OCI-LY3 (cell line): ENCODE results near the gene CUX1.
A peak's percentile ranks its signal among the peaks of the same experiment; 100 is the strongest.

Experiments
- H2AFZ ChIP-seq: fragments of 200-600, 300-600 bp; shearing (Covaris generic); 2 replicates; pipeline ENCODE4 v1.6.0; 2014; ENCODE audit warnings: antibody characterized with exemption, low read depth, low read length
- H3K27ac ChIP-seq: fragments of 200-600, 300-600 bp; sonication (generic); 2 replicates; pipeline ENCODE4 v1.5.1; 2014; ENCODE audit warnings: mild to moderate bottlenecking, low read length, moderate library complexity, mixed read lengths
- H3K27me3 ChIP-seq: fragments of 200-600, 300-600 bp; sonication (generic); 2 replicates; pipeline ENCODE4 v1.6.1; 2014; ENCODE audit warnings: low read depth, low read length, mixed read lengths
- H3K36me3 ChIP-seq: fragments of 200-600, 300-600 bp; sonication (generic); replicated peaks from 2 replicates; pipeline ENCODE3; 2014; ENCODE audit warnings: low read depth, low read length, mixed read lengths
- H3K4me1 ChIP-seq: fragments of 300-600, 200-600 bp; sonication (generic); 2 replicates; pipeline ENCODE4 v1.6.1; 2014; ENCODE audit warnings: low read length, mixed read lengths
- H3K4me2 ChIP-seq: fragments of 200-600, 300-600 bp; sonication (generic); 2 replicates; pipeline ENCODE4 v1.6.1; 2014; ENCODE audit warnings: low read length, mixed read lengths
- H3K4me3 ChIP-seq: fragments of 300-600, 200-600 bp; sonication (generic); 2 replicates; pipeline ENCODE4 v1.5.1; 2014; ENCODE audit warnings: antibody characterized with exemption, mild to moderate bottlenecking, low read length, moderate library complexity
- H3K79me2 ChIP-seq: fragments of 300-600, 200-600 bp; shearing (Covaris generic); 2 replicates; pipeline ENCODE4 v1.6.1; 2014; ENCODE audit warnings: mild to moderate bottlenecking, low read length, mixed read lengths
- H3K9ac ChIP-seq: fragments of 300-600, 200-600 bp; shearing (Covaris generic); 2 replicates; pipeline ENCODE4 v1.6.0; 2014; ENCODE audit warnings: mild to moderate bottlenecking, low read length, moderate library complexity
- H3K9me3 ChIP-seq: fragments of 200-600, 300-600 bp; shearing (Covaris generic); 2 replicates; pipeline ENCODE4 v1.6.1; 2014; ENCODE audit warnings: low read length, mixed read lengths; ENCODE audit not compliant: insufficient read depth
- H4K20me1 ChIP-seq: fragments of 200-600, 300-600 bp; sonication (generic); 2 replicates; pipeline ENCODE4 v1.6.1; 2016; ENCODE audit warnings: low read length, mixed read lengths; ENCODE audit not compliant: insufficient read depth
- EZH2phosphoT487 ChIP-seq: fragments of 200-600 bp; shearing (Covaris generic); IDR thresholded peaks from 2 replicates; pipeline ENCODE4 v1.6.1; 2018; ENCODE audit warnings: antibody characterized with exemption, mixed run types, low read depth
- TF ChIP-seq, protein P1 (sequence below): fragments of 200-600, 300-600 bp; sonication (generic); IDR thresholded peaks from 2 replicates; pipeline ENCODE4 v1.5.1; 2014; ENCODE audit warnings: antibody characterized with exemption, low read length, low read depth

Gene CUX1

GRCh38 chr7:102277901-102278300 lies 460.5 kb downstream of the CUX1 start:
- Histone ChIP-seq H3K27me3 (no peaks in the 10 kb centered on the region), H3K36me3 (no peaks in the 10 kb centered on the region), H3K4me3 (no peak overlapping the region), H3K4me2 (no peak overlapping the region), H3K4me1 (peaks cover 14% of the 10 kb centered on the region; the same call in 1 of the 2 replicates), H3K9ac (no peak overlapping the region), H3K79me2 (no peaks in the 10 kb centered on the region), H3K9me3 (no peaks in the 10 kb centered on the region), H4K20me1 (no peaks in the 10 kb centered on the region), H2AFZ (no peak overlapping the region), H3K27ac (no peak overlapping the region)
- TF ChIP-seq EZH2phosphoT487, result no peak
- TF ChIP-seq, protein P1, sequence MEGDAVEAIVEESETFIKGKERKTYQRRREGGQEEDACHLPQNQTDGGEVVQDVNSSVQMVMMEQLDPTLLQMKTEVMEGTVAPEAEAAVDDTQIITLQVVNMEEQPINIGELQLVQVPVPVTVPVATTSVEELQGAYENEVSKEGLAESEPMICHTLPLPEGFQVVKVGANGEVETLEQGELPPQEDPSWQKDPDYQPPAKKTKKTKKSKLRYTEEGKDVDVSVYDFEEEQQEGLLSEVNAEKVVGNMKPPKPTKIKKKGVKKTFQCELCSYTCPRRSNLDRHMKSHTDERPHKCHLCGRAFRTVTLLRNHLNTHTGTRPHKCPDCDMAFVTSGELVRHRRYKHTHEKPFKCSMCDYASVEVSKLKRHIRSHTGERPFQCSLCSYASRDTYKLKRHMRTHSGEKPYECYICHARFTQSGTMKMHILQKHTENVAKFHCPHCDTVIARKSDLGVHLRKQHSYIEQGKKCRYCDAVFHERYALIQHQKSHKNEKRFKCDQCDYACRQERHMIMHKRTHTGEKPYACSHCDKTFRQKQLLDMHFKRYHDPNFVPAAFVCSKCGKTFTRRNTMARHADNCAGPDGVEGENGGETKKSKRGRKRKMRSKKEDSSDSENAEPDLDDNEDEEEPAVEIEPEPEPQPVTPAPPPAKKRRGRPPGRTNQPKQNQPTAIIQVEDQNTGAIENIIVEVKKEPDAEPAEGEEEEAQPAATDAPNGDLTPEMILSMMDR, result no peak

GRCh38 chr7:102279537-102280400 lies 462.3 kb downstream of the CUX1 start:
- TF ChIP-seq, protein P1, result peak; percentile 90
- no peak for TF ChIP-seq EZH2phosphoT487
- Histone ChIP-seq H3K4me1 (peaks cover 26% of the 10 kb centered on the region), H3K9me3 (no peaks in the 10 kb centered on the region), H3K27ac (no peak overlapping the region), H3K36me3 (no peaks in the 10 kb centered on the region), H3K4me2 (peak overlapping the region; percentile 53), H3K4me3 (peak overlapping the region; percentile 36), H3K9ac (peak overlapping the region; percentile 8; the same call in 1 of the 2 replicates), H3K27me3 (0 out of 2 replicates have a peak, but pooled peaks cover 2% of the 10 kb centered on the region), H3K79me2 (no peaks in the 10 kb centered on the region), H4K20me1 (no peaks in the 10 kb centered on the region), H2AFZ (peak overlapping the region; percentile 29; the same call in 1 of the 2 replicates)

- Histone ChIP-seq H2AFZ (no peak overlapping the region), H3K4me2 (peak overlapping the region; percentile 53; the same call in 1 of the 2 replicates), H4K20me1 (no peaks in the 10 kb centered on the region), H3K9ac (no peak overlapping the region), H3K4me1 (peaks cover 33% of the 10 kb centered on the region), H3K79me2 (no peaks in the 10 kb centered on the region), H3K36me3 (no peaks in the 10 kb centered on the region), H3K27me3 (peaks cover 9% of the 10 kb centered on the region; the same call in 1 of the 2 replicates), H3K4me3 (no peak overlapping the region), H3K9me3 (no peaks in the 10 kb centered on the region), H3K27ac (no peak overlapping the region)
- no peak for TF ChIP-seq EZH2phosphoT487
- TF ChIP-seq, protein P1, result no peak
These were observed 463.1 kb downstream of the CUX1 start for GRCh38 chr7:102280521-102280920.

DNA sequence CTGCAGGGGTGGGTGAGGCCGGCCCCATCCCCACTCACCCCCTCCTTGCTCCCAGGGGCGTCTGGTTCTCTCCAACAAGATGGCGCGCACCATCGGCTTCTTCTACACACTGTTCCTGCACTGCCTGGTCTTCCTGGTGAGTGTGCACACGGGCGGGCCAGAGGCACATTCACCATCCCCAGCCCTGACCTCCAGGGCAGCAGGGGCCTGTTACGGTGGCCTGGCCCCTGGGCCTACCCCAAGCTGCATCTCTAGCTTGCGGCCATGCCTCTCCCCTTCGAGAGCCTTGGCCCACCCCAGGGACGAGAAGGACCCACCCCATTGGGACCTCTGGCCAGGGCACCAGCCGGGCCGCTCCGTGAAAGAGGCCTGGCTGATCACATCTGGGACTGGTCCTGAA lies 464.4 kb downstream of the CUX1 start:
- Histone ChIP-seq H3K9me3 (no peaks in the 10 kb centered on the region), H4K20me1 (no peaks in the 10 kb centered on the region), H3K79me2 (no peaks in the 10 kb centered on the region), H3K4me1 (peaks cover 42% of the 10 kb centered on the region), H3K36me3 (no peaks in the 10 kb centered on the region), H3K4me3 (no peak overlapping the region), H3K27ac (no peak overlapping the region), H3K27me3 (peaks cover 19% of the 10 kb centered on the region), H3K9ac (no peak overlapping the region), H2AFZ (no peak overlapping the region), H3K4me2 (no peak overlapping the region)
- TF ChIP-seq EZH2phosphoT487, result no peak
- TF ChIP-seq, protein P1, result no peak
